Cardiac fibroblast (primary cell): Measurements from ENCODE around the gene NEURL1B.
A peak's percentile ranks its signal among the peaks of the same experiment; 100 is the strongest.

Source experiments
- DNase-seq, 2 donors: peaks; one replicate each; pipeline versions ENCODE4 v3.0.0 to v3.0.0-alpha.2; 2010; ENCODE audit warnings: low read depth in 2 of 2
- H3K4me3 ChIP-seq, 2 donors: replicated peaks in 1 of 2; 1 replicate in 1 of 2; 2 replicates in 1 of 2; pipeline ENCODE4 v1.5.1; 2011; ENCODE audit warnings: low read depth in 2 of 2, low read length in 2 of 2, mild to moderate bottlenecking in 2 of 2, moderate library complexity in 1 of 2
- TF ChIP-seq, protein P1 (sequence below): IDR thresholded peaks from one replicate; pipeline ENCODE4 v1.5.1; 2011; ENCODE audit warnings: low read depth, mild to moderate bottlenecking, low read length, inconsistent platforms

The NEURL1B gene, protein sequence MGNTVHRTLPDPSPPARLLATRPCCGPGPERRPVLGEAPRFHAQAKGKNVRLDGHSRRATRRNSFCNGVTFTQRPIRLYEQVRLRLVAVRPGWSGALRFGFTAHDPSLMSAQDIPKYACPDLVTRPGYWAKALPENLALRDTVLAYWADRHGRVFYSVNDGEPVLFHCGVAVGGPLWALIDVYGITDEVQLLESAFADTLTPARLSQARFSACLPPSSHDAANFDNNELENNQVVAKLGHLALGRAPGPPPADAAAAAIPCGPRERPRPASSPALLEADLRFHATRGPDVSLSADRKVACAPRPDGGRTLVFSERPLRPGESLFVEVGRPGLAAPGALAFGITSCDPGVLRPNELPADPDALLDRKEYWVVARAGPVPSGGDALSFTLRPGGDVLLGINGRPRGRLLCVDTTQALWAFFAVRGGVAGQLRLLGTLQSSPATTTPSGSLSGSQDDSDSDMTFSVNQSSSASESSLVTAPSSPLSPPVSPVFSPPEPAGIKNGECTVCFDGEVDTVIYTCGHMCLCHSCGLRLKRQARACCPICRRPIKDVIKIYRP

DNA sequence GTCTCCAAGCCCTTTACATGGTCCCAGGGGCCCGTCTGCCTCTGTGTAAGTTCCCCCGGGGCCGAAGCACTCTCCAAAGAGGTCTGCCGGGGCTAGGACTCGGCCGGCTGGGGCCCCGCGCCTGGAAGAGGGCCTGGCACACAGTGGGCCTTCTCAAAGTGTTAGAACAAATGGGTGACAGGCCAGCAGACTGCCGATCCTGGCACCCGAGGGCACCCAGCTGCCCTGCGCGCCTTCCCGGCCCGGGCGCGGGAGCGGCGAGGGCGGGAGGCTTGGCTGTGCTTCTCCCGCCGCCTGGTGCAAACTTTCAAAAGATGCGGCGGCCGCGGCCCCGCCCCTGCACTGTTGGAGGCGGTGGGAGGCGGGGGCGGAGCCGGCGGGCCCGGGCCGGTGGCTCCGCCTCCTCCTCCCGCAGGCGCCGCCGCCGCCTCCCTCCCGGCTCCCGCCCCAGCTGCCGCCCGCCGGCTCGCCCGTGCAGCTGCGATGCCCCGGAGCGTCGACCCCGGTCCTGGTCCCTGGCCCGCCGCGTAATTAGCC, at the start of gene NEURL1B:
Gene NEURL1B (plus strand): TSS at position 442 of the 537 bp plus-strand sequence. CDS start 144 bp downstream, outside the sequence.
- peak; percentile 27 to 54 for DNase-seq
- TF ChIP-seq, protein P1, sequence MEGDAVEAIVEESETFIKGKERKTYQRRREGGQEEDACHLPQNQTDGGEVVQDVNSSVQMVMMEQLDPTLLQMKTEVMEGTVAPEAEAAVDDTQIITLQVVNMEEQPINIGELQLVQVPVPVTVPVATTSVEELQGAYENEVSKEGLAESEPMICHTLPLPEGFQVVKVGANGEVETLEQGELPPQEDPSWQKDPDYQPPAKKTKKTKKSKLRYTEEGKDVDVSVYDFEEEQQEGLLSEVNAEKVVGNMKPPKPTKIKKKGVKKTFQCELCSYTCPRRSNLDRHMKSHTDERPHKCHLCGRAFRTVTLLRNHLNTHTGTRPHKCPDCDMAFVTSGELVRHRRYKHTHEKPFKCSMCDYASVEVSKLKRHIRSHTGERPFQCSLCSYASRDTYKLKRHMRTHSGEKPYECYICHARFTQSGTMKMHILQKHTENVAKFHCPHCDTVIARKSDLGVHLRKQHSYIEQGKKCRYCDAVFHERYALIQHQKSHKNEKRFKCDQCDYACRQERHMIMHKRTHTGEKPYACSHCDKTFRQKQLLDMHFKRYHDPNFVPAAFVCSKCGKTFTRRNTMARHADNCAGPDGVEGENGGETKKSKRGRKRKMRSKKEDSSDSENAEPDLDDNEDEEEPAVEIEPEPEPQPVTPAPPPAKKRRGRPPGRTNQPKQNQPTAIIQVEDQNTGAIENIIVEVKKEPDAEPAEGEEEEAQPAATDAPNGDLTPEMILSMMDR: no peak
- peak within 1 kb of the TSS; percentile 46 to 55 for H3K4me3 ChIP-seq

DNA sequence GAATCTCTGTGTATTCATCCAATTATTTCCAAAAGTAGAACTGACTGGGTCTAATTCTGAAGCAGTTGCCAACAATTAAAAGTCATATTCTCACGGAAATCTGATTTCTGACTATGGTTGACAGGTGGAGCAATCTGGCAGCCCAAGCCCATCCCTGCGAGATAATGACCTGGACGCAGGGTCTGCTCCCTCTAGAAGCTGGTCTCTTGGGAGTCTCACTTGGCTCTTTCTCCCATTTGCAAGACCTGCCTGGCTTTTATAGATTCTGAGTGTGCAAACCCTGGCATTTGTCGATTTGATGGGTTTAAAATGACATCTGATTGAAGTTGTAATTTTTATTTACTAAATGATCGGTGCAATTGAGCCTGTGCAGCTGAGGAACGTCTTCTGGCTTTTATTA, 49.4 kb upstream of the NEURL1B start:
- TF ChIP-seq, protein P1: no peak
- DNase-seq: no peak
- H3K4me3 ChIP-seq: no peak overlapping the region

DNA sequence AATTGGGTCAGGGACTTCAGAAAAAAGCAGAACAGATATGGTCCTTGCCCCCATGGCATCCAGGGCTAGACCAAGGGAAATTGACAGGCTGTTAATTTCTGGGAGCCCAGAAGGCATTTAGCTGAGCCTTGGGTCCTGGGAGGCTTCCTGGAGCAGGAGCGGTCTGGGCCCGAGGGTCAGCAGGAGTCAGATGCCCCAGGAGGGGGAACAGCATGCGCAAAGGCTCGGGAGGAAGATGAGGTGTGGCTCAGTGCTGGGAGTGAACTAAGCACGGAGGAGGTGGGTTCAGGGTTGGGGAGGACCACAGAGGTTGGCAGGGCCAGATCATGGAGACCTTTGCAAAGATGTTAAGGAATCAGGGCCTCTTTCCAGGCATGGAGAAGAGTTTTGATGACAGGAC, 48.2 kb upstream of the NEURL1B start:
- TF ChIP-seq, protein P1: no peak
- no peak for DNase-seq
- no peak overlapping the region for H3K4me3 ChIP-seq

DNA sequence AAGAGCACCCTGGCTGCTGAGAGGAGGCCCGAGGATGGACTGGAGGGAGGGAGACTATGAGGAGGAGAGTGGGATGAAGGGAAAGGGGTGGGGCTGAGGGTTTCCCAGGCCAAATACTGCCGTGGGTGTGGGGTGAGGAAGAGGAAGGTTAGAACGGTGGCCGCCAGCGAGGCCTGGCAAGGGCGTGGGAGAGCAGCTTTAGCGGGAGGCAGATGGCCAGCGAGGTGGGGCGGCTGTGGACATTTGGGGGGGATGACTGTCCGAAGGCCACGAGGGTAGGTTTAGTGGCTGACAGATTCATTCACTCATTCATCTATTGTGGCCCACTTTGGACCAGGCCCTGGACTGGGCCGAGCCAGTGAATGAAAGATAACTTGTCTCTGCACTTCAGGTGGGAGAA, 47.8 kb upstream of the NEURL1B start:
- DNase-seq: no peak
- no peak overlapping the region for H3K4me3 ChIP-seq
- TF ChIP-seq, protein P1: no peak

DNA sequence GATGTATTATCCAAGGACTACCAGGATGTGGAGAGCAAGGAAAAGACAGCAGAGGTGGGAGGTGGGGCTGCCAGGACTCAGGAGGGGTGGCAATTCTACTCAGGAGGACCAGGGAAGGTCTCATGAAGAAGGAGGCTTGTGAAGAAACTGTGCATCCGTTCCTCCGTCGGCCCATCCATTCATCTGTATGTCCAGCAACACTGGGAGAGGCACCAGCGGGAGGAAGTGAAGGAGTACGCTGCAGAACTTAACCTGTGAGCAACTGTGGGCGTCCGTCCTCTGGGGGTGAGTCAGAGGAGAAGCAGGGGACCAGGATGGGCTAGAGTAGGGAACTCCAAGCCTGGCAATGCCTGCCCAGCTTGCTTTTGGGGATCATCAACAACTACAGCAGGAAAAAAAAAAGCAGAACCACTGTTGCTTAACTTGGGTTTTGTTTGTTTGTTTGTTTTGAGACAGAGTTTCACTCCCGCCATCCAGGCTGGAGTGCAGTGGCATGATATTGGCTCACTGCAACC, 47.3 kb upstream of the NEURL1B start:
- H3K4me3 ChIP-seq: no peak overlapping the region
- TF ChIP-seq, protein P1: no peak
- DNase-seq: no peak

DNA sequence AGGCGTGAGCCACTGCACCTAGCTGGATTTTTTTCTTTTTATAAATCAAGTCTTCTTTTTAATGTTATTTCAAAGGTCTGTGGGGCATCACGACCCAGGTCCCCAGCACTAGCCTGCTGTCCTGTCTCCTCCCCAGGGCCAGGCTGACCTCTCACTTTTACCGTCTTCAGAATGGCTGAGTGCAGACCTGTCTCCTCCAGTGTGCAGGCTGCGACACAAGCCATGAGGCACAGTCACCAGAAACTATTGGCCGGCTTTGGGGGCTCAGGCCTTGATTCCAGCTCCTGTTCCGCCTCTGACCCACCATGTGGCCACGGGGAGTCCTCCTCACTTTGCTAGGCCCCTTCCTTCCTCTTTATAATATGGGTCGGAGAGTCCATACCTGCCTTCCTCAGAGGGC, 46.6 kb upstream of the NEURL1B start:
- TF ChIP-seq, protein P1: no peak
- no peak overlapping the region for H3K4me3 ChIP-seq
- no peak for DNase-seq
